RCC 7860 (cell line): ENCODE data around the gene STX3.
"Not testable (repeated sequence)": the region's sequence is repeated elsewhere in the genome, so short reads cannot be mapped to it uniquely, and the experiment has no call there.

ENCODE experiments used
- DNase-seq: peaks from one replicate; pipeline ENCODE4 v3.0.0-alpha.2; 2015; ENCODE audit warnings: low spot score
- FAIRE-seq: peaks from 2 replicates; lab custom pipeline; 2012; peaks lifted over from hg19 to GRCh38; lab: Jason Lieb, UNC

The STX3 gene

DNA sequence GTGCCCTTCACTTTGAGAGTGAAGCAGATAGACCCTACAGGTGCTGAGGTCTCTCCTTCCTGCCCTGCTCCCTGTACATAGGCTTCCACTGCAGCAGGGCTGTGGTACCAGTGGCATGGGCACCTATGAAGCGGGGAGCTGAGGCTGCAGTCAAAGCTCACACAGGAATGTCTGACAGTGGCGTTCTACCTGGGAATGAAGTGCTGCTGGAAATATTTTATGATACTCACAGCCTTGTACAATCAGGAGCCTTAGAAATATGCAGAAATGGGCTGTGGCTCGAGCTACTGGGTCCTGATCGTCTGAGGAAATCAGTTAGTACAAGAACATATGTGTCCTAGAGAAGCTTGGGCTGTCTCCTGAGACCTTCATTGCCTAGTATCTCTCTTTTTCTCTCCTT is 30.6 kb downstream of the STX3 start:
- DNase-seq, result no peak
- FAIRE-seq, result no peak

DNA sequence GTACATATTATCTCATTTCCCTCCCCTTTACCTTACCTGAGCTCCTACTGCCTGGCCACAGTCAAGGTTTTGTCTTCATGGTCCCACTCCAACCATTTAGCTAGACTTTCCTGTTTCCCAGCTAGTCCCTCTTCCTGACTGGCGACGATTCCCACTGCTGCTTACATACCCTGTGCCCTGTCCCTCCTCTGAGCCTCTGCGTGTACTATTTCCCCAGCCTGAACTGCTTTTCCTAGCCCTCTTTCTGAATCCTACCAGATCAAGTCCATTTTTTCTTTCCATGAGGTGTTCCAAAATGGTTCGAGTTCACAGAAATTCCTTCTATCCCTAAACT is 32.0 kb downstream of the STX3 start:
- no peak for FAIRE-seq
- DNase-seq, result no peak

DNA sequence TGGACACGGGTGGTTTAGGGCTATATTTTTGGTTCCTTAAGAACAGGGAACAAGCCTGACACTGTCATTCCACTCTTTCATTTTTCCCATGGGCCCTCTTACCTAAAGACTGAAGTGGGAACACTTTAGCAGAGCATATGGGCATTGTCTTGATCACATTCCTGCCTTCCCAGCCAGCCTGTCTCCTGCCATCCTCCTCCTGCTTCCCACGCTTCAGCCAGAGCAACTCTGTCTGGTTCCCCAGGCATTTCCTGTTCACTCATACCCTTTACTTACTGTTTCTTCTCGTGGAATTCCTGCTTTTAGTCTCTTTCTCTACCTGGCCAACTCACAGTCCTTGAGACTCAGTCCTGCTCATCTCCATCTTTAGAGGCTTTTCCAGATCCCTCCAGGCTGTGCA is 32.6 kb downstream of the STX3 start:
- no peak for FAIRE-seq
- DNase-seq, result peak; percentile 7

DNA sequence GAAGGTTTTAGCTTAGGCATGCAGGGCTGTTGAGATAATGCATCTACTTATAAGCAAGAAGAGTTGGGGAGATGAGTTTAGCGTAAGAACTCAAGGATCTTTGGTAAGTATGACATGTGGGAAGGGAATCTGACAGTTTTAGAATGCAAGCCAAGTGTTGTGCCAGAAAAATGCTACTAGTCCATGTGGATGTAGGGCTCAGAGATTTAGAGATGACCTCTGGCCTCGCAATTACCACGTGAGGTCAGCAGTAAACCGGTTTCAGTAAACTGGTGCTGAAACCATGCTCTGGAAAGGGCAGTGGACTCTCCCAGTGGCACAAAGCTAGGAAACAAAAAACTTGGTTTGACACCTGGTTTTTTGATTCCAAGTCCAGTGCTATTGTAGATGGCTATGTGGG is 36.5 kb downstream of the STX3 start:
- no peak for FAIRE-seq

DNA sequence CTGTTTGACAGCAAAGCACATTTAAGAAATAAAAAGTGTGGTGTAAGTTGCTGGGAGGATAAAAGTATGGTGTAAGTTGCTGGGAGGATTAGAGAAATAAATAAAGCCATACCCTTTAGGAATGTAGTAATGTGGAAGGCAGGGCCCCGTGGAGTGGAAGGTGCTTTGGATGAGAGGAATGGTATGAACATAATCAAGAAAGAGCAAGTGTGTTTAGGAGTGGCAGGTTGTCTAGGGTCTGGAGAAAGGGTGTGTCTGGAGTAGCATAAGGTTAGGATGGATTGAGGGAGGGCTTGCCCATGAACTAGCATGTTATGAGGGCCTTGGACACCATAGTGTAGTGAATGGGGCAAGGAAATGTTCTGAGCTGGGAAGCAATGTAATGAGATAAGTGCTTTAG is 37.3 kb downstream of the STX3 start:
- DNase-seq (no peak), FAIRE-seq (no peak)

More for the DNA sequence above, 36.5 kb downstream of the STX3 start:
- DNase-seq, result no peak

DNA sequence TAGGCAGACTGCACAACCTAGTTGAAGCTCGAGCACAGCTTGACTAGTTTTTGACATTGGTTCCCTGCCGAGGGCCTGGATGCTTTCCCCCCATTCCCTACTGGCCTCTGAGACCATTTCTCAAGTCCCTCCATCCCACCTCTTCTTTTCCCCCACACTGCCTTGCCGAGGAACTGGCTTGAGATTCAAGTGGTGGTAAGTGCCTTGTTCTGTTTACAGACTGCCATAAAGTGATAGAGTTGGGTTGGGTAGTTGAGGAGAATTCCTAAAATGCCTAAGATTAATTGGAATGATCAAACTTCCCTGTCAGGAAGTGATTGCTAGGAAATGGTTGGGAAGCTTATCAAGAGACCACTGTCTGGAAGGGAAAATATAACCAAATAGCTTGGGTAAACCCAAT is 39.2 kb downstream of the STX3 start:
- DNase-seq, result no peak
- FAIRE-seq, result no peak

DNA sequence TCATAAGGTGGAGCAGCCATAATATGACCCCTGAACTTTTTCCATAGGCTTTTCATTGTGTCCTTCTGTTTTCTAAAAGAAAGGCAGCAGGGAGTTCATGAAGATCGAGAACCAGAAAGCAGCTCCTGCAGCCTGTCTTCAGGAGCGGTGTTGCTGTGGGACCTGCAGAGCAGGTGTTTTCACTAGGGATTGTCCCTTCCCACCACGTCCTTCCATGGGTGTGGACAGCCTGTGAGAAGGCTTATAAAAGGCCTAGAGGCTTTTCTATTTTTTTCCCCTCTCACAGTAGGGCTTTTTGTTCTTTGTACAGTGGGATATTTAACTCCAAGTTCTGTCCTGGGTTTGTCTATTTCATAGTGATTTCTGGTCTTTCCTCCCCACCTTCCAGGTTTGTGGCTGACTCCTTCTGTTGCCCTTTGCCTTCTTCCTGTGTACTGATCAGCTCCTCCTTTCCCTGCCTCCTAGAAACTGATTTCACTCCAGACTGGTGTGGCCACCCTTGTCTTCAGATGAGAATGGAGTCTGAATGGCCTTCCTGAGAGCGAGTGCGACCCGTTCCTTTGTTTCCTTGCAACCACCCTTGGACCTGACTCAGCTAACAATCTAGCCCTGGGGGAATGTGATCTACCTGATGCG is 45.3 kb downstream of the STX3 start:
- FAIRE-seq, result no peak
- DNase-seq, result no peak

DNA sequence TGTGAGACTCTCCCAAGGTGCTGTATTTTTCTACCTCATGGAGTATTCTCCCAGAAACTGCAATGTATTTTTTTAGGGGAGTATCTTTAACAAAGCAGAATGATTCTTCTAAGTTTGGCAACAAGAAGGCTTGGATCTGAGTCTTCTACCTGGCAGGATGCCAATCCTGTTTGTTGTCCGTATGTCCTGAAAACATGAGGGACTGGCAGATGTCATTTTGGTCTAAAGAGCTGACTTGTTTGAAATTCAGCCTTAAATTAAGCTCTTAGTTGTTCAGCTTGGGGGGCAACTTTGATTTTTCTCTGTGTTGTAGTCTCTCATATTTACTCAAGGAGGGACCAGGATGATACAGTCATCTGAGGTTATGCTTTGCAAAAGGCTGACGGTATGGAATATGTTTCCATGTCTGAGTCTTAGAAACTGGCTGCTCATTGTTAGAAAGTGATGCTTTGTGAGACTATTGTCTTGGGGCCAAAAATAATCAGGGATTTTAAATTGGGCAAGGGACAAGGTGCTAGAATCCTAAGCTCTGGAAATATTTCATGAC is 46.1 kb downstream of the STX3 start:
- DNase-seq (no peak), FAIRE-seq (no peak)

DNA sequence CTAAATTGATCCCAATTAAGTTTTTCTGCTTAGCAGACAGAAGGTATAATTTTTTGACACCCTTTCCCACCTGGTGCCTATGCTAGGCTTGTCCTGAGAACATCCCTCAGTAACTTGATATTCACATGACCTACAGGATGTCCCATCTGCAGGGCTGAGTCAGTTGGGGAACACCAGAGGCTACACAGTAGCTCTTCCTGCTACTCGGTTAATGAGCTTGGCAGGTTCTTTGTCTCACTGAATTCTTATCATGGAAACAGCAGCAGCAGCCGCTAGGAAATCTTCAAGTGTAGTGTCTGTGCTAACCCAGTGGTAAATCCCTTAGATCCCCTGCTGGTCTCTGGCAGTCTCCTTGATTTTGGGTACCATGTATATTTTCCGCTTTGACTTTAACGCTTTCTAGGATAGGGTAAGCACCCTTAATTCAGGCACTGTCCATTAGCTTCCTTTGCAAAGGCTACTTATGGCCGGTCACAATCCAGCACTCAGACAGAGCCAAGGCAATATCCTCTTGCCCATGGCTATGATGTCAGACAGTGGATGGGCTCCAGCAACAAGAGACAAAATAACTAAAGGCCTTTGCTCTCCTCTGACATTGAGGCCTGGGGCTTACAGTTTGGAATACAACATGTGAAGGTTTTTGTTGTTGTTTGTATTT is 46.9 kb downstream of the STX3 start:
- DNase-seq, result no peak
- FAIRE-seq, result no peak

DNA sequence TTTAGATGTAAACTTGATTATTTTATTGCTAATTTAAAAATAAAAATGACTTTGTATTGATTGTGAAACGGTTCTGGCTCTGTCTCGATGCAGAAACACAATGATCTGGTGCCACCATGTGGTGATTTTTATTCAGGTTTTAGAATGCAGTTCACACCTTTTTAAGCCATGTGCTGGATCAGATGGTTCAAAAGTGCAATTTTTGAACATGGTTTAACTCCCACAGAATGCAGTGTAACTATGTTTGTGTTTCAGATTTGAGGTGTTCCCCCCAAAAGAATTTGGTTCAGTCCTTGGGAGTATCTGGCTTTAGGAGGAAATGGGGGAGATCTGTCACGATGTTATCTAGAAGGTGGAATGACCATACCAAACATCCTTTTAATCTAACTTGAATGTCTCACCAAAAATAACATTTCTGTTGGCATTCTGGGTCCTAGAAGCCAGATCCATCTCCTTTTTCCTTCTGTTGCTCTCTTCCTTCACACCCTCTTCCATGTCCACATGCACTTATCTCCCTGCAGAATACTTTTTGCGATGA is 47.5 kb downstream of the STX3 start:
- FAIRE-seq (peak; percentile 53), DNase-seq (peak; percentile 37)

DNA sequence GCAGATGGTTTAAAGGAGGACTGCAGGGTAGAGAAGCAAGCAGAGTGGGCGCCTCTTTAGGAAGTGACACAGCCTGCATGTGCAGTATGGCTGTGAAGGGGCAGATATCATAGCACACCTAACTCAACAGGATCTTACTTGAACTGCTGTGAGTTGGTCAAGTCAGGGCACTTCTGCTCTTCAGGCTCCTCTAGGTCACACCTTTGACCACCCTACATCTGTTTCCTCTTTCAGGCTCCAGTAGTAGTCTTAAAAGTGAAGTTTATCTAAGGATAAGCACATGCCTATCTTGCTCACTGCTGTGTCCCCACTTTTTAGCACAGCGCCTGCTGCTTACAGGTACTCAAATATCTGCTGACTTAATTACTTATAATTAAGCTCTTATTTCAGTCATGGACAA is 48.9 kb downstream of the STX3 start:
- FAIRE-seq (no peak), DNase-seq (no peak)

DNA sequence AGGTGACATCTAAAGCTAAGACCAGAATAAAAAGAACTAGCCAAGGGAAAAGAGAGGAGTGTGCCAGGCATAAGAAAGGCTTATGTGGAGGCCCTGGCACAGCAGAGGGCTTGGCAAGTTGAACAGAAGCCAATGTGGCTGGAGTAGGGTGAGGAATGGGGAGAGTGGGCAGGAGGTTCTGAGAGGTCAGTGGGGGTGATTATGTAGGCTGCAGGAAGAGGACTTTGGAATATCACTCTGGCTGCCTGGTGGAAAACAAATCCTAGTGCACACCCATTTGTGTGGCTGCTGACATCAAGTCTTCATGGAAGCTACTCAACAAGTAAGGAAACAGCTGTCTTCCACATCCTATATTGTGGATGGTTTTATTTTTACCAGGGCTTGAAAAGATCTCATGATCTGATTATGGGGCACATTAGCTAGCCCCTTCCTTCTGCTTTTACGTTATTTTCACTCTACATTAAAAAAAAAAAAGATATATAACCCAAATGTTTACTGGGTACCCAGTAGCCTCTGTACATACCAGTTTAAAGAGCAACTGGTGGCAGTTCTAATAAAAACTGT is 52.0 kb downstream of the STX3 start:
- FAIRE-seq (no peak), DNase-seq (no peak)

DNA sequence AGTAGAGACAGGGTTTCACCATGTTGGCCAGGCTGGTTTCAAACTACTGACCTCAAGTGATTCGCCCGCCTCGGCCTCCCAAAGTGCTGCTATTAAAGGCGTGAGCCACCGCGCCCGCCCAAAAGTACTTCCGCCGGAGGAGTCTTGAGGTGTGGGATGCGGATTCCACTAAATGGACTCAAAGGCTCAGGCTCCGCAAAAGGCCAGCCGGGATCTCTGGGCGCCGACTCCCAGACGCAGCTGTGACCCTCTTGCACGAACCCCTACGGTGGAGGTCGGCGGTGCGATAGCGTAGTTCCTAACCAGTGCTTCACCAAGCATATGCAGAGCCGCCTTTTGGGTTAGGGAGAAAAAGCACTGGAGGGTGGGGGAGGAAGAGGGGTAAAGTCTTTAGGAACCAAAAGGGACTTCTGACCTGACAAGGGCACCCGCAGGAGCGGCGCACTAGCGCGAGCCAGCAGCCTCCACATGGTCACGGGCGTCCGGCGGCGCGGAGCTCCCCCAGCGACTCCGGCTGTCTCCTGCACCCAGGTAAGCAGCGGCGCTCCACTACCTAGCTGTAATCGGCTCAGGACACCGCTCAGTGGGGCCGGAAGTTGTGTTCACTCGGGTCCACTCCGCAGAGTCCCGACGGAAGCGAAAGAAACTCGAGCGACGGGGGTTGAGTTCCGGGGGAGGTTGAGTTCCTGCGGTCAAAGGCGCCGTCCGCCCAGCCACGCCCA is 55.2 kb downstream of the STX3 start, which contains the start of gene MRPL16:
MRPL16 (minus strand) TSS at position 590 of the 722 bp plus-strand sequence; CDS start at position 470, 120 bp downstream.
- no peak for FAIRE-seq

DNA sequence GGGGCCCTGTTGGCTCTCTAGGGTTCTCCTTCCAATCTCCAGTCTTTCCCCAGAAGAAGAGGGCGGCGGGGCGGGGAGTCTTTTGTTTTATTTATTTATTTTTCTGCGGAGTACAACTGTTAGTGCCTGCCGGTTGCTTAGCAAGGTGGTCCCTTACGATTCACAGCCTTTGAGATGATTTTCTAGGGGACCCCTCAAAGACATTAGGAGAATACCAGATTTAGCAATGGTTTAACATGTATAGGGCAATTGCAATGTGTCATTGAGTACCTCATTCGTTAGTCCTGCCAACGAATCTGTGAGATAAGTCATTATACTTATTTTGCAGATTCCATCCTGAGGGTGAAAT is 55.7 kb downstream of the STX3 start:
- DNase-seq, result no peak
- FAIRE-seq, result no peak

More for the DNA sequence above, 55.2 kb downstream of the STX3 start, which contains the start of gene MRPL16:
- peak; percentile 76 for DNase-seq

DNA sequence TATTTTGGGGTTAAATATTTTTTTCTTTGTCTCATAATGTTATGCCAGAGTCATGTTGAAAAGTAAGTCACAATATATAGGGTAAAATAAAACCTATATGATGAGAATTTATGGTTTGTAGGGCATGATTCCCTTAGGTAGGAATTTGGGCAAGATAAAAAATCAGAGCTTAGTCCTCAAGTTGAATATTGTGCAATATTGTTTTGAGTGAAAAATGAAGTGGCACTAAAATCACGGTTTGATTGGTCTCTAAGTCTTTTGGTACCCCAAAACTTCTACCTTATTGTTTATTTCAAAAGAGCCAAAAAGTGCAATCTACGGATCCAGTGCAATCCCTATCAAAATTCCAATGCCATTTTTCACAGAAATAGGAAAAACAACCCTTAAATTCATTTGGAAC is 57.0 kb downstream of the STX3 start:
- no peak for FAIRE-seq
- DNase-seq, result no peak

DNA sequence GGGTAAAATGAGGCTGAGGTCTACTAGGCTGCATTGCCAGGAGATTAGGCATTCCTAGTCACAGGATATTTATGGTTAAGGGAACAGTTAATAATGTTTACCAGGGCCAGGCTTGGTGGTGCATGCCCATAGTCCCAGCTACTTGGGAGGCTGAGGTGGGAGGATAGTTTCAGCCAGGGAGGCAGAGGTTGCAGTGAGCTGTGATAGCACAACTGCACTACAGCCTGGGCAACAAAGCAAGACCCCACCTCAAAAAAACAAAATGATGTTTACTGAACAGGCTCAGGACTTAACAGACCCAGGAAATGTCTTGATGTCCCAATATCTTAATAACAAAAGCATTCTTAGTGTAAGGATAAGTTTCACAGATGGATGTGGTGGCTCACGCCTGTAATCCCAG is 58.2 kb downstream of the STX3 start:
- FAIRE-seq (no peak), DNase-seq (no peak)

DNA sequence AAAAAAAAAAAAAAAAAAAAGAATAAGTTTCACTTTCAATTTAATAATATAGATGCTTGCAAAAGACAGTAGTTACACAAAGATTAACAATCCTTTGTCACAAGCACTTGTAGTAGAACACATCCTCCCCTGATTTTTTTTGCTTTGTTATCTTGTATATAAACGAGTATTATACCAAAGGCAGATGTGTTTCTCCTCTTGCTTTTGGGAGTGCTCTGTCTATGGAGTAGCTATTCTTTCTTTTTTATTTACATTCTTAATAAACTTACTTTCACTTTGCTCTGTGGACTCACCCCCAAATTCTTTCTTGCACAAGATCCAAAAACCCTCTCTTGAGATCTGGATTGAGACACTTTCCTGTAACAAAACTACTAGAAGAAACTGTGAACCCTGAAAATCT is 58.8 kb downstream of the STX3 start:
- DNase-seq (no peak), FAIRE-seq (no peak)

DNA sequence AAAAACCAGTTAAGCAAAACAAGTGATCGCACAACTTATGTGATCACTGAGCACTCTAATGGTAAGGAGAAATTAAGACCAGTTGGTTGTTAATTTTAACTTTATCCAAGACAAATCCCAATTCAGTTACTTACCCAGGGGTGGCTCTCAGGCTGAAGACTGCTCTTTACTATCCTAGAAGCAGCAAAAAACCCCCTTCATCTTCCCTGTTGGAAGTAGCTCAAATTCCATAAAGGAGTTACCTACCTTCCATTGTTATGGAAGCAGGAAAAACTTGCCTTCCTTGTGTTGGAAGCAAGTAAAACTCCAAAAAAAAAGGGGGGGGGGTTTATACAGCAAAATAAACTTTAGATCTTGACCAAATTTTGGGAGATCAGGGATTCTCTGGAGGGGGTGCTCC is 60.6 kb downstream of the STX3 start:
- no peak for FAIRE-seq
- DNase-seq, result no peak

DNA sequence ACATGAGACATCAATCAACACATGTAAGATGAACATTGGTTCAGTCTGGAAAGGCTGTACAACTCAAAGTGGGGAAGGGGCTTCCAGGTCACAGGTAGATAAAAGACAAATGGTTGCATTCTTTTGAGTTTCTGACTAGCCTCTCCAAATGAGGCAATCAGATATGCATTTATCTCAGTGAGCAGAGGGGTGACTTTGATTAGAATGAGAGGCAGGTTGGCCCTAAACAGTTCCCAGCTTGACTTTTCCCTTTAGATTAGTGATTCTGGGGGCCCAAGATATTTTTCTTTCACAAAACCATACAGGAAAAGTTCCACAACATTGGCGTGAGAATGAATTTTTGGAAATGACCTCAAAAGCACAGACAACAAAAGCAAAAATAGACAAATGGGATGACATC is 61.3 kb downstream of the STX3 start:
- FAIRE-seq, result not testable (repeated sequence)

DNA sequence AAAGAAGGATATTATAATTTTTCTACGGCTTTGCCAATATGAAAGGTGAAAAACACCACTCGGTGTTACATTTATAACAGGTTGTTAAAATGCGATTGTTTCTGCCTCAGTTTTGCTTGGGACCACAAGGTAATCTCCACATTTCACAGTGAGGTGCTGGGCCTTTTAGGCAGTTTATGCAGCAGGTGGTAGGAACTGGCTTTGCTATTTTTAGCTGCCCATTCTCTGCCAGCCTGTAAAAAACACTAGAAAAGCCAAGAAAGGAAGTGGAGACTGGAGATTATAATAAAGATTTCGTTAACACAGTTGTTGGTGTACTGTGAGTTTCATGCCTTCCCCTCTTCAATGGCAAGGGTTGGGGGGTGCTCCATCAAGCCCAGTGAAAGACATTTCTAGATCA is 63.4 kb downstream of the STX3 start:
- DNase-seq (no peak), FAIRE-seq (no peak)

More for the DNA sequence above, 61.3 kb downstream of the STX3 start:
- not testable (repeated sequence) for DNase-seq

DNA sequence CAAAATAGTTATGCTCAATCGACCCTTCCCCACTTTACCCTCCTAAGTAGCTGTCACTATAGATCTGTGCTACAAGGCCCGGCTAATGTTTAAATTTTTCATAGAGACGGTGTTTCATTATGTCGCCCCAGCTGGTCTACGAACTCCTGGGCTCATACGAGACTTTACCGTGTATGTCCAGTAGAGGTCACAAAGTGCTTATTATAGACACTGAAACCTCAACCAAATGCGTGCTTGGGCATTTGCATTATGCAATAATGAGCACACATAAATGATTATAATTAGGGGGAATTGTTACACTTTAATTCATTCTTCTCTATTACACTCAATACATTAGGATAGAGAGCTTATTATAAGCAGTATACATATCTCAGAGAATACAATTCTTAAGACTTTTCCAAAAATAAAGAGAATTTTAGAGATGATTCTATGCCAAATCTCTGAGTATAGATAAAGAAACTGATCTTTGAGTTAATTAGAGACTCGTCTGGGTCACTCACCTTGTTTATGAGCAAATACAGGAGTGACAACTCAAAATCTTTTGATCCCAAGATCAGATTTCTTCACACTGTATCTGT is 67.9 kb downstream of the STX3 start:
- peak; percentile 28 for FAIRE-seq
- DNase-seq, result peak; percentile 32
